Stimulated activated CD4-positive, alpha-beta T cell treated with anti-CD3 and anti-CD28 coated beads, Interleukin-2, amount 100 ng/mL, for 4 hours (primary cell): Measurements from ENCODE around the gene SEC22B.
A peak's percentile ranks its signal among the peaks of the same experiment; 100 is the strongest.
"Not testable (repeated sequence)": the region's sequence is repeated elsewhere in the genome, so short reads cannot be mapped to it uniquely, and the experiment has no call there.

Experiments
- DNase-seq: peaks from one replicate; pipeline ENCODE4 v3.0.0-alpha.2; 2020; ENCODE audit warnings: low read depth

Gene SEC22B

GRCh38 chr1:120176092-120176855, at the start of gene SEC22B:
Gene SEC22B, minus strand, starts transcription at chr1:120176520. Its CDS starts 139 bp downstream, at chr1:120176381.
- DNase-seq: peak; percentile 76

GRCh38 chr1:120217933-120218332, 41.6 kb upstream of the SEC22B start:
- not testable (repeated sequence) for DNase-seq

- not testable (repeated sequence) for DNase-seq
Observed at GRCh38 chr1:120217175-120217929, 41.0 kb upstream of the SEC22B start.

GRCh38 chr1:120213606-120214005, 37.3 kb upstream of the SEC22B start:
- DNase-seq: not testable (repeated sequence)

- not testable (repeated sequence) for DNase-seq
Observed at GRCh38 chr1:120210754-120211153, 34.4 kb upstream of the SEC22B start.

GRCh38 chr1:120196863-120197775, 20.8 kb upstream of the SEC22B start:
- DNase-seq: not testable (repeated sequence)

GRCh38 chr1:120188626-120189025, 12.3 kb upstream of the SEC22B start:
- DNase-seq: not testable (repeated sequence)

GRCh38 chr1:120182176-120182707, 5.9 kb upstream of the SEC22B start:
- not testable (repeated sequence) for DNase-seq

GRCh38 chr1:120179811-120180690, 3.7 kb upstream of the SEC22B start:
- DNase-seq: not testable (repeated sequence)

- no peak for DNase-seq
Observed at GRCh38 chr1:120178799-120179756, 2.8 kb upstream of the SEC22B start.

GRCh38 chr1:120178058-120178457, 1.7 kb upstream of the SEC22B start:
- not testable (repeated sequence) for DNase-seq

GRCh38 chr1:120175688-120176087, 632 bp downstream of the SEC22B start:
- not testable (repeated sequence) for DNase-seq

- DNase-seq: not testable (repeated sequence)
Observed at GRCh38 chr1:120164761-120165160, 11.6 kb downstream of the SEC22B start.

GRCh38 chr1:120162015-120162414, 14.3 kb downstream of the SEC22B start:
- not testable (repeated sequence) for DNase-seq

GRCh38 chr1:120158495-120158894, 17.8 kb downstream of the SEC22B start:
- DNase-seq: not testable (repeated sequence)

GRCh38 chr1:120158086-120158485, 18.2 kb downstream of the SEC22B start:
- not testable (repeated sequence) for DNase-seq

GRCh38 chr1:120150138-120150822, 26.0 kb downstream of the SEC22B start:
- DNase-seq: not testable (repeated sequence)

- DNase-seq: not testable (repeated sequence)
Observed at GRCh38 chr1:120149420-120150059, 26.8 kb downstream of the SEC22B start.
